ENCODE measurements around the gene LMO2.

LMO2 gene

DNA sequence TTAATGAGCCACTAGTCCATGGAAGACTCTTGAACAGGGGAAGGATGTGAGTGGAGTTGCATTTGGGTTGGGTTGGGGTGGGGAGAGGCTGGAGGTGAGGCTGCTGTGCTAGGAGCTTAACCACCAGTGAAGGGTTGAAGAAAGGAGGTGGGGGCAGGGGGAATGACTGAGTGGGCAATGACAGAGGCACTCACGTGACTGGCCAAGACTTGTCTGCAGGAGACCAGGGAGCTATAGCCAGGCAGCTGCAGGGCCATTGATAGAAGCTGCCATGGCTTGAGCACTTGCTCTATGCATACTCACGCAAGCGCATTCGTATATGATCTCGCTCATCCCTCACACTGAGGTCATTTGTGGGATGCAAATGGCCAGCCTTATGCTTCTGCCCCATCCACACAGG, 4.0 kb downstream of the LMO2 start:
- no peak for DNase-seq (ENCODE audit: low spot score)

GRCh38 chr11:33885338-33886005, 6.4 kb downstream of the LMO2 start:
- no peak for DNase-seq (ENCODE audit: low spot score)

GRCh38 chr11:33884601-33885000, 7.3 kb downstream of the LMO2 start:
- no peak for DNase-seq (ENCODE audit: low spot score)

DNA sequence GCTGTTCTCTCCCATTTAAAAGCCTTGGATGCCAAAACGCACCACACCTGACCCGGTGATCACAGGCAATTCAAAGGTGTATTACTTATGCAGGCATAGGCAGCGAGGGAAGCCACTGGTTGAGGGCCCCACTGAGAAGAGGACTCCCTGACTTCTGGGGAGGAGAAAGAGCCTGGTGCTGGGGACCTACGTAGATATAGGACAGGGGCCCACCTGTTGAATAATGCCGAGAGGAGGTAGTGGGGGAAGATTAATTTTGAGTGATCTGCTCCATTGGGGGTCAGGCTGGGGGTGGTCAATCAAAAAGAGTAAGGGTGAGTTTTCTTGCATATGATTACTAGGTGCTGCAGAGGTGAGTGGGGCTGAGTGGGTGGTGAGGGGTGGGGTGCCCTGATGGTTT, 7.8 kb downstream of the LMO2 start:
- DNase-seq (ENCODE audit: low spot score): no peak

DNA sequence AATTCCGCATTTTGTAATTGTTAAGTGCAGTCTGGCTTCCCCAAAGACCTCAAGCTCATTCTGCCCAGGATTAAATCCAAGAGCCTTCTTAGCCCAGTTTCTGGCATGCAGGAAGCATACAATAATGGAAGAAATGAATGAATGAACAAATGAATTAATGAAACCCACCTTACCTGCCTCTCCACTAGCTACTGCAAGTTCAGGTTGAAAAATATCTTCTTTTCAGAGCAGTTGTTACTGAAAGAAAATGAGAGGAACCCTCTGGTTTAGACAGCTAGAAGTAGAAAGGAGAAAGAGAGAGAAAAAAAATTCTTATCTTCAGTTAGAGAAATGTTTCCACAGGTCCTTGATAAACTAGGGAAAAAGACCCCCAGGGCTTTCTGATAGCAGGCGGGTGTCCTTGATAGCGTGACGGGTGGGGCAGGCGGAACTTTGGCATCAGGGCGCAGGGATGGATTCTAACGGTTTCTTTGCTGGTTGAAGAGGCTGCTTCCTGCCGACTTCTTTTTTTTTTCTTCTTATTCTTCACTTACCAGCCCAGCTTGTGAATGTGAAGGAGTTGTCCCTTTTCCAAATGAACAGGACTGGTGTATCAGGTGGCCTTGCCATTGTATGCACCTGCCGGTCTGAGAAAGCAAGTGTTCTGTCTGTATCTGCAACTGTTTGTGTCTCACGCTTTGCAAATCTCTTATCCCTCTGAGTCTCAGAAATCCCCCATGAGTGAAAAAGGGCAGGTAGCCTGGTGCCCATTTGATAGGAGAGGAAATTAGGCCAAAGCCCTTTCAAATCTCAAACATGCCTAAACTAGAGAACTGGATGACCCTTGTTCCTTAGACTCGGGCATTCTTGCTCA, 10.0 kb downstream of the LMO2 start:
- no peak for DNase-seq (ENCODE audit: low spot score)

GRCh38 chr11:33880979-33881378, 10.9 kb downstream of the LMO2 start:
- no peak for DNase-seq (ENCODE audit: low spot score)

DNA sequence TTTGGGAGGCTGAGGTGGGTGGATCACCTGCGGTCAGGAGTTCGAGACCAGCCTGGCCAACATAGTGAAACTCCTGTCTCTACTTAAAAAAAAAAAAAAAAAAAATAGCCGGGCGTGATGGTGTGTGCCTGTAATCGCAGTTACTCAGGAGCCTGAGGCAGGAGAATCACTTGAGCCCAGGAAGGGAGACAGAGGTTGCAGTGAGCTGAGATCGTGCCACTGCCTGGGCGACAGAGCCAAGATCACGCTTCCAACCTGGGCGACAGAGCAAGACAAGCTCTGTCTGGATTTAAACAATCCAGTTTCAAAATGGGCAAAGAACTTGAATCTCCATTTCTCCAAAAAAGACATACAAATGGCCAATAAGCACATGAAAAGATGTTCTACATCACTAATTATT, 12.5 kb downstream of the LMO2 start:
- DNase-seq (ENCODE audit: low spot score): no peak

- DNase-seq (ENCODE audit: low spot score): no peak
Observed at GRCh38 chr11:33877038-33877437, 14.8 kb downstream of the LMO2 start.

GRCh38 chr11:33875621-33876294, 16.1 kb downstream of the LMO2 start:
- DNase-seq (ENCODE audit: low spot score): no peak

GRCh38 chr11:33874910-33875490, 16.9 kb downstream of the LMO2 start:
- no peak for DNase-seq (ENCODE audit: low spot score)

DNA sequence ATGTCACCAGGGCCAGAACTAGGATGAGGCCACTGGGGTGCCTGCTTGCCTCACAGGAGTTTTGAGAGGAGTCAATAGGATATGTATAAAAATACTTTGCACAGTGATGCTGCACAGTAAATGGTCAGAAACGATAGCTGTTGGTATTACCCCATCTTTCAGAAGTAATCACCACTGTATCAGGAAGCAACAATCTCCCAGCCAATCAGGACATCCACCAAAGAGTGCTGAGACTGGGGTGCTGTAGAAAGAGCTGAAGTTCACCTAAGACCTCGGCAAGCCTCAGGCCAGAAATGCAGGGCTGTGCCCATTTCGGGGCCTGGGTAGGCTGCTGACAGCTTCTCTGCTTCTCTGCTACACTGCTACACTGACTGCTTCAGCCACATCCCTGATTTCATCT, 17.4 kb downstream of the LMO2 start:
- no peak for DNase-seq (ENCODE audit: low spot score)

- DNase-seq (ENCODE audit: low spot score): no peak
Observed at GRCh38 chr11:33869481-33870422, 22.1 kb downstream of the LMO2 start.

- DNase-seq (ENCODE audit: low spot score): no peak
Observed at GRCh38 chr11:33868647-33869461, 23.0 kb downstream of the LMO2 start.

DNA sequence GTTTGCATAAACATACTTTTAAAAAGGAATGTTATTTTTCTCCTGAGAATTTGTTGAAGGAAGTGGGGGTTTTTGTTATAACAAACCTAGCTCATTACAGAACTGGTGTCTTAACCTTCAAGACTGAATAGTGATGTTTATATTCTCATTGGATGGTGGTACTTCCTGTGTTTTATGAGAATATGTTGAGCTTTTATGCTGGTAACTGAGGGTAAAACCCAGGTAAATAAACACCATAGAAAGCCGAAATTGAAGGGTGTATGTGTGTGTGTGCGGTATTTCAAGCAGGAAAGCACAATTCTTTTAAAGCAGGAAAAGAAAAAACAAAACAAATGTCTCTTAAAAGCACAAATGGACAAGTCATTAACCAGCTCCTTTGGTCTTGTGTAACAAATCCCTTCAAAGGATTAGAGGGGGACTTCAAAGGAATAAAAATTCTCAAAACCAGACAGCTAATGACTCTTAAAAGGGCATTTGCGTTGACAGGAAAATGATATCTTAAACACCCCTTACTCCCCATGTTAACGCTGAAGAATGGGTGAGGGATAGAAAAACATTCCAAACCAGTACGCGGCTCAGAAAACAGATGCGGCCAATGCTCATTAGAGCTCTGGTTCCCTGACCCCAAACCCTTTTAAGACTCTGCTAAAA, 23.8 kb downstream of the LMO2 start:
- DNase-seq (ENCODE audit: low spot score): no peak

- DNase-seq (ENCODE audit: low spot score): no peak
Observed at GRCh38 chr11:33867561-33867960, 24.3 kb downstream of the LMO2 start.

DNA sequence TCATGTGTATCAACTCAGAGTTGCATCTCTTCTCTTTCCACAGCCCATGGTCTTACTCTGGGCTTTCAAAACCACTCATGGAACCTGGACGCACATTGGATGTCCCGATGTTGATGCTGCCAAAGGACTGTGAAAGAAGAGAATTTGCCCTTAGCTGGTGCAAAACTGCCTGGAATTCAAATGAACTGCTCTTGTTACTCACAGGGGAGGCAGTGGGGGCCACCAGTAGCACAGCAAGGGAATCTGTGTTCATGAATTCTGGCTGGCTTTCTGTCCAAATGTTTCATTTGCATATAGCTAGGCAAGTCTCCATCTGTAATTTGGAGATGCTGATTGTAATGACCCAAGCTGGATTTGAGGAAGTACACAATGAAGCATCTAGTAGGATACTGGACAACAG, 24.9 kb downstream of the LMO2 start:
- no peak for DNase-seq (ENCODE audit: low spot score)

- no peak for DNase-seq (ENCODE audit: low spot score)
Observed at GRCh38 chr11:33864479-33864878, 27.4 kb downstream of the LMO2 start.

DNA sequence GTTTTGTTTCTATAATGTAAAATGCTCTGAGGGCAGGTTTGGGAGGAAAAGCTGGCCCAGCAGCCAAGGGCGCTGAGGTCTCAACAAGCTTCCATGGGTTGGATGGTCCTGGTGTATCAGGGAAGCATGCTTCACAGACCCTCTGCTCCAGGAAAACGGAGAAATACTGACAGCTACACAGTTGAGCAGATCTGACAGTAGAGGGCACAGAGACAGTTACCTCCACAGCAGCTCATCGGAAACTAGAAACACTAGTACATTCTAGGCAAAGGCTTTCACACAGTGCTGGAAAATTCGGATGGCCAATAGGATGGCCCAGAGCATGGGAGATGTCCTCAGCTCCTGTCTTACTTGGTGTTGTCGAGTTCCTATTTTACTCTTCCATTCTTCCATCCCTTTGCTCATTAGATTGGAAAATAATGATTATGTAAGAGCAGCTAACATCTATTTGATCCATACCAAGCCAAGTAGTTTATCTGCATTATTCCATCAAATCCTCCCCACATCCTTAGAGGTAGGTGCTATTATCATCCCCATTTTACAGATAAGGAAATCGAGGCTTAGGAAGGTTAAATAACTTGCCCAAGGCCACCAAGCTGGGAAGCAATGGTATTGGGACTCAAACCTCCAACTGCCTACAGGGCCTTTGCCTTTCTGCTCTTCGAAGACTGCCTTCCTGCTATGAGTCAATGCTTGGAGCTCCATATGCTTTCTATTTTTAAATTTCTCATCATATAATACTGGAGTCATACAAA, 28.3 kb downstream of the LMO2 start:
- DNase-seq (ENCODE audit: low spot score): no peak

DNA sequence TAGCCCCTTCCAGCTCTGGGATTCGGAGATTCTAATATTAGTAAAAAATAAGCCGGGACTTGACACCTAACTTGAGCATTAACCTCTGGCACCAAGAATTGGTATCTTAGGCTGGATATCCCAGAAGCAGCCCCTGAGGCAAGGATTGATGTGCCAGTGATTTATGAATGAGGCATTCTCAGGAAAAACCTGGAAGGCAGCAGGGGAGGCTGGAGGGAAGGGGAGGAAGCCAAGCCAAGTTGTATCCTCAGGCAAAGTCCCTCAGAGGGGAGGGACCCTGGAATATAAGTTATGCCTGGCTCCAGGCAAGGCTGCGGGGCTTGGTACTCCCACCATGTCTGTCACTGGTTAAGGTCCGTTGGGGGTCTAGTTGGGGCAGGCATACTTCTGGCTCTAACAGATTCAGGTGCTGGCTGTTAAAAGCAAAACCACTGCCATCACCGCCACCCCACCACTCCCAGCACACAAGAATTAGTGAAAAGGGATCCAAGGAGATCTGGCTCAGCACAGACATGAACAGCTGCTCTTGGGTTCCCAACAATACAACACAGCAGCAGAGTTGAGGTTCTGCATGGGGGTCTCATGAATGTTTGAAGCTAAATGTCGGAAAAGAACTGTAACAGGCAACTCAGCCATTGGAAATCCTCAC, 29.8 kb downstream of the LMO2 start:
- no peak for DNase-seq (ENCODE audit: low spot score)

Data from COLO829 (cell line).